ENCODE measurements around the gene NUP88. TPM values are rescaled to one million over a fixed set of nuclear protein-coding genes. Genes with fewer than 3 reads are reported as not detected.

NUP88 gene
- total RNA-seq, 6 donors from 2014 or later = 40.4 to 91.4 (median 49.8) TPM

DNA sequence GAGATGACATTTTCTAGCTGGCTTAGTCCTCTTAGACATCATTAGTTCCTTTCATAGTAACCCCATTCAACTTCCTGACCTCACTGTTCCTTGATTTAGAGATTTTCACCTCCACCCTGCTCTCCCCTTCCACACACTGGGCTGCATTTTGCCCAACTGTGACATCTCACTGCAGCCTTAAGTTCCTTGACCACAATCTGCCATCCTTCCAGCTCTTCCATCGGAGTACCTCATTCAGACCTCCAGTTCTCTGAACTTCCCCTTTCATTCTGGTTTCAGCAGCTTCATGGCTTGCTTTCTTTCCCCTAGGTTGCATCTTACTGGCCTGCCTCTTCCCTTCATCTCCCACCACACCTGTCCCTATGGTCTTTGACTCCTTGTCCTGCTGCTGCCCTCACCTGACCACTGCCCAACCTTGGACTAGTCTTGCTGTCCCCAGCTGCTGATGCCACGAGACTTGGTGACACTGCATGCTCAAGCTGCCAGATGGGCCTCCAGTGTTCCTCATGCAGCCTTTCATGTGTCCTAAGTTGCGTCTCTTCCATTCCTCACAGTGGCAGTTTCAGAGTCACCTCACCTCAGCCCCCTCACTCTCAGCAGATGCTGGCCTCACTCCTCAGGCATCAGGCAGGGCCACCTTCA is 40.8 kb downstream of the NUP88 start:
- Histone ChIP-seq H3K9me3 (no peaks in the 10 kb centered on the region), H3K27me3 (no peaks in the 10 kb centered on the region), H3K36me3 (peaks cover 11 to 100% (median 78%) of the 10 kb centered on the region in 4 donors)

DNA sequence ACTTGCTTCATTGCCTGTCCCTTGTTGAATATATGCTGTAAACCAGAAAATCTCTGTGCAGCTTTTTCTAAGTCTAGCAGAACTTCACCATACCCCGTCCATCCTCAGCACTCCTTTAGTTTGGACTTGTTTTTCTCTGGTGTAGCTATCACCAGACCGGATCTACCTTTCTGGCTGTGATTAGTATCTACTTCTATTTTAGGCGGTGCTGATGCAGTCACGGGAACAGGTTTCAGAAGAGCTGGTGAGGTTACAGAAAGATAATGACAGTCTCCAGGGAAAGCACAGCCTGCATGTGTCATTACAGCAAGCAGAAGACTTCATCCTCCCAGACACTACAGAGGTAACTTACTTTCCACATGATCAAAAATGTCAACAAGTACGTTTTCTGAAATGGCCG is 46.4 kb downstream of the NUP88 start:
- Histone ChIP-seq H3K4me1 (no peaks in the 10 kb centered on the region), H3K36me3 (peaks cover 0 to 96% (median 71%) of the 10 kb centered on the region in 4 donors), H3K27me3 (no peaks in the 10 kb centered on the region), H3K27ac (no peak overlapping the region), H3K4me3 (no peak overlapping the region), H3K9me3 (no peaks in the 10 kb centered on the region)
- 76 to 83% methylated on average over 6 of the region's 6 CpGs for WGBS, 2 donors
- DNase-seq (no peak), ATAC-seq (ENCODE audit: low FRiP score in 2 of 2) (no peak)
- TF ChIP-seq POLR2A (IDR thresholded peaks at IDR 0.05) (no peak), POLR2AphosphoS5 (IDR thresholded peaks at IDR 0.05) (no peak), EP300 (IDR thresholded peaks at IDR 0.05) (no peak)
- TF ChIP-seq, protein P1, sequence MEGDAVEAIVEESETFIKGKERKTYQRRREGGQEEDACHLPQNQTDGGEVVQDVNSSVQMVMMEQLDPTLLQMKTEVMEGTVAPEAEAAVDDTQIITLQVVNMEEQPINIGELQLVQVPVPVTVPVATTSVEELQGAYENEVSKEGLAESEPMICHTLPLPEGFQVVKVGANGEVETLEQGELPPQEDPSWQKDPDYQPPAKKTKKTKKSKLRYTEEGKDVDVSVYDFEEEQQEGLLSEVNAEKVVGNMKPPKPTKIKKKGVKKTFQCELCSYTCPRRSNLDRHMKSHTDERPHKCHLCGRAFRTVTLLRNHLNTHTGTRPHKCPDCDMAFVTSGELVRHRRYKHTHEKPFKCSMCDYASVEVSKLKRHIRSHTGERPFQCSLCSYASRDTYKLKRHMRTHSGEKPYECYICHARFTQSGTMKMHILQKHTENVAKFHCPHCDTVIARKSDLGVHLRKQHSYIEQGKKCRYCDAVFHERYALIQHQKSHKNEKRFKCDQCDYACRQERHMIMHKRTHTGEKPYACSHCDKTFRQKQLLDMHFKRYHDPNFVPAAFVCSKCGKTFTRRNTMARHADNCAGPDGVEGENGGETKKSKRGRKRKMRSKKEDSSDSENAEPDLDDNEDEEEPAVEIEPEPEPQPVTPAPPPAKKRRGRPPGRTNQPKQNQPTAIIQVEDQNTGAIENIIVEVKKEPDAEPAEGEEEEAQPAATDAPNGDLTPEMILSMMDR (IDR thresholded peaks at IDR 0.05) = no peak

More for the DNA sequence above, 40.8 kb downstream of the NUP88 start:
- H3K4me1 ChIP-seq = no peaks in the 10 kb centered on the region
- no peak overlapping the region for H3K4me3 ChIP-seq
- TF ChIP-seq POLR2AphosphoS5 (IDR thresholded peaks at IDR 0.05) (no peak), POLR2A (IDR thresholded peaks at IDR 0.05) (no peak), EP300 (IDR thresholded peaks at IDR 0.05) (no peak)
- TF ChIP-seq, protein P1 (IDR thresholded peaks at IDR 0.05) = no peak
- WGBS, 2 donors = 85 to 88% methylated on average over 3 of the region's 3 CpGs
- ATAC-seq (ENCODE audit: low FRiP score in 2 of 2) (no peak), DNase-seq (no peak)
- no peak overlapping the region for H3K27ac ChIP-seq

DNA sequence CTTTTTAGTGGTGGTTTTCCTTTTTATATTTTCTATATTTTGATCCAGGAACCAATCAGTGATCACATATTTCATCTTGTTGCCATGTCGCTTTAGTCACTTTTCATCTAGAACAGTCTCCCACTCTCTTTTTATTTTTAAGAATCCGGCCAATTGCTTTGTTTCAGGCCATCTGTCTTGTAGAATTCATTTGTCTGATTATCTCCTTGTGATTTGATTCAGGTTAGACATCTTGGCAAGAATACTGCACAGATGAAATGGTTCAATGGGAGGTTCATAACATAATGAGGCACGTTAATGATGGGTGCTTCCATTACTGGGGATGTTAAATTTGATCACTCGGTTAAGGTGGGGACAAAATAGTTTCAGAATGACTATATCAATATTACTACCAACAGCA is 49.1 kb downstream of the NUP88 start:
- peaks cover 0 to 84% (median 57%) of the 10 kb centered on the region in 4 donors for H3K36me3 ChIP-seq
- 88 to 90% methylated on average over 4 of the region's 4 CpGs for WGBS, 2 donors
- DNase-seq (no peak), ATAC-seq (ENCODE audit: low FRiP score in 2 of 2) (no peak)
- H3K4me3 ChIP-seq = no peak overlapping the region
- no peak overlapping the region for H3K27ac ChIP-seq
- no peaks in the 10 kb centered on the region for H3K4me1 ChIP-seq
- no peaks in the 10 kb centered on the region for H3K9me3 ChIP-seq
- H3K27me3 ChIP-seq = no peaks in the 10 kb centered on the region
- TF ChIP-seq POLR2A (IDR thresholded peaks at IDR 0.05) = no peak
- TF ChIP-seq POLR2AphosphoS5 (IDR thresholded peaks at IDR 0.05) = no peak
- TF ChIP-seq EP300 (IDR thresholded peaks at IDR 0.05) = no peak
- TF ChIP-seq, protein P1 (IDR thresholded peaks at IDR 0.05) = no peak

DNA sequence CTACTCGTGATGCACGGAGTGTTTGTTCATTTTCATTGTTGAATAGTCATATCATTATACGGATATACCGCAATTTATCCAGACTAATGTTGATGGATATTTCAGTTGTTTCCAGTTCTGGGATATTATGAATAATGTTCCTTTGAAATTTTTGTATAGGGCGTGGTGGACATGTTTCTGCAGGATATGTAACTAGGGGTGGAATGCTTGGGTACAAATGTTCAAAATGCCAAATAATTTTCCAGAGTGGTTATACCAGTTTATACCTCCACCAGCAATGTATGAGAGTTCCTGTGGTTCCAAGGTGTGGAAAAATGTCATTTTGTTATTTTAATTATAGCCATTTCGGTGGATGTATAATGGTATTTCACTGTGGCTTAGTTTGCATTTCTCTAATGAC is 53.6 kb downstream of the NUP88 start:
- Histone ChIP-seq H3K36me3 (peaks cover 10 to 75% (median 47%) of the 10 kb centered on the region in 4 donors), H3K27me3 (no peaks in the 10 kb centered on the region), H3K27ac (no peak overlapping the region), H3K4me3 (no peak overlapping the region), H3K9me3 (no peaks in the 10 kb centered on the region), H3K4me1 (no peaks in the 10 kb centered on the region)
- no peak for DNase-seq
- WGBS, 2 donors = 76 to 84% methylated on average over 6 of the region's 6 CpGs
- TF ChIP-seq POLR2A (IDR thresholded peaks at IDR 0.05) (no peak), EP300 (IDR thresholded peaks at IDR 0.05) (no peak), POLR2AphosphoS5 (IDR thresholded peaks at IDR 0.05) (no peak)
- TF ChIP-seq, protein P1 (IDR thresholded peaks at IDR 0.05) = no peak
- no peak for ATAC-seq (ENCODE audit: low FRiP score in 2 of 2)

DNA sequence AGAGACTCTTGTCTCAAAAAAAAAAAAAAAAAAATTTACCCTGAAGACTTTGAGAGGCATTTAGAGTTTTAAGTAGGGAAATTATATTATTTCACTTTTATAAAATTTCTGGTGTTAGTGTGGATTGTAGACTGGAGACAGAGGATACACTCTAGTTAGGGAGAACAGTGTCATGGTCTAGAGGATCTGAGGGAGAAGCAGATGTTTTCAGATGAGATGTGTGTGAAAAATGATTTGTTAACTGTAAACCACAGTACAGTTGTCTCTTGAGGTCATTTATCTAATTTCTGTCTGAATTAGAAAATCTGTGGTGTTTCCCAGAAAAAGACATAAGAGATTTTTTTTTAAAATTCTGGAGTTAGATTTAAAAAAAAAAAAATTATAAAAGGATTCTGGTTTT is 54.8 kb downstream of the NUP88 start:
- Histone ChIP-seq H3K36me3 (peaks cover 10 to 73% (median 50%) of the 10 kb centered on the region in 4 donors), H3K4me3 (no peak overlapping the region), H3K9me3 (no peaks in the 10 kb centered on the region), H3K27me3 (no peaks in the 10 kb centered on the region), H3K4me1 (no peaks in the 10 kb centered on the region), H3K27ac (no peak overlapping the region)
- DNase-seq (no peak), ATAC-seq (ENCODE audit: low FRiP score in 2 of 2) (peak in 1 of 2 donors; percentile 56)
- TF ChIP-seq EP300 (IDR thresholded peaks at IDR 0.05) (no peak), POLR2A (IDR thresholded peaks at IDR 0.05) (no peak)
- TF ChIP-seq, protein P1 (IDR thresholded peaks at IDR 0.05) = no peak

Data from upper lobe of left lung (tissue), 6 donors.